HepG2 (cell line): Measurements from ENCODE around the gene UBE2E1. TPM values are rescaled to one million over a fixed set of nuclear protein-coding genes. Genes with fewer than 3 reads are reported as not detected.

Source experiments
- ATAC-seq: fragments of 200-7000 bp; cut with Tn5 transposase; 3 replicates; pipeline ENCODE4 v1.9.1; 2020; ENCODE audit warnings: mild to moderate bottlenecking, moderate library complexity
- BruUV-seq: library from RNA; stranded (reverse); fragments of 400-500 nt; replicated peaks from 2 replicates; lab custom pipeline; 2021; lab: Mats Ljungman, UMichigan
- CTCF ChIA-PET: fragments of 300-600 bp; formaldehyde crosslinking; extraction: SDS; loops from one replicate; lab custom pipeline; 2021; ENCODE audit warnings: low total read pairs, inconsistent platforms, low intra/inter-chr PET ratio; lab: Yijun Ruan, JAX
- POLR2A ChIA-PET: fragments of 350-600 bp; sonication (Branson Sonifier 250); formaldehyde crosslinking; loops from one replicate; lab custom pipeline; 2020; ENCODE audit warnings: antibody characterized with exemption, inconsistent platforms; lab: Yijun Ruan, JAX
- DNase-seq: peaks from one replicate; pipeline ENCODE4 v3.0.0-alpha.2; 2015; ENCODE audit warnings: low spot score
- FAIRE-seq: peaks from 3 replicates; lab custom pipeline; 2011; peaks lifted over from hg19 to GRCh38; lab: Jason Lieb, UNC
- H2AFZ ChIP-seq: one replicate; pipeline ENCODE4 v1.6.1; 2011; ENCODE audit warnings: low read length, inconsistent platforms
- H3K27ac ChIP-seq: fragments of 300-600 bp; 3 replicates; pipeline ENCODE4 v1.8.0; 2011; ENCODE audit warnings: mixed run types, mild to moderate bottlenecking, mixed read lengths, low read length, inconsistent platforms; ENCODE audit not compliant: insufficient read depth; ENCODE audit errors: extremely low read length
- H3K27me3 ChIP-seq, 2 experiments: fragments of 200-600 bp in 1 of 2; 2 replicates in 1 of 2; 3 replicates in 1 of 2; pipeline versions ENCODE4 v1.6.0 to v1.8.0; 2011; ENCODE audit warnings: low read length in 2 of 2, mild to moderate bottlenecking in 2 of 2, moderate library complexity in 2 of 2, inconsistent platforms in 1 of 2; ENCODE audit not compliant: insufficient read depth in 2 of 2, control insufficient read depth in 1 of 2
- H3K36me3 ChIP-seq, 2 experiments: fragments of 200-600 bp in 1 of 2; replicated peaks in 1 of 2; 2 replicates in 1 of 2; 3 replicates in 1 of 2; pipeline versions ENCODE4 v1.5.1 to v1.8.0; 2011; ENCODE audit warnings: low read length in 2 of 2, inconsistent platforms in 1 of 2; ENCODE audit not compliant: insufficient read depth in 2 of 2, control insufficient read depth in 1 of 2
- H3K4me1 ChIP-seq: 2 replicates; pipeline ENCODE4 v1.5.1; 2012; ENCODE audit warnings: low read length, inconsistent platforms; ENCODE audit not compliant: insufficient read depth
- H3K4me2 ChIP-seq: 2 replicates; pipeline ENCODE4 v1.6.0; 2011; ENCODE audit warnings: low read depth, low read length, inconsistent platforms
- H3K4me3 ChIP-seq, 3 experiments: fragments of 200-600 bp in 1 of 3; sonication (generic), shearing (Covaris generic) in 1 of 3; replicated peaks in 1 of 3; 2 replicates each; pipeline ENCODE4 v1.5.1; 2011 to 2016; ENCODE audit warnings: low read length in 3 of 3, inconsistent platforms in 2 of 3, low read depth in 2 of 3, mild to moderate bottlenecking in 2 of 3, control low read depth in 1 of 3, mixed read lengths in 1 of 3; ENCODE audit not compliant: insufficient read depth in 1 of 3
- H3K79me2 ChIP-seq: one replicate; pipeline ENCODE4 v1.6.1; 2011; ENCODE audit warnings: low read length, inconsistent platforms; ENCODE audit not compliant: insufficient read depth
- H3K9ac ChIP-seq: 2 replicates; pipeline ENCODE4 v1.6.0; 2011; ENCODE audit warnings: mild to moderate bottlenecking, low read depth, low read length, inconsistent platforms; ENCODE audit not compliant: insufficient read depth
- H3K9me3 ChIP-seq: 2 replicates; pipeline ENCODE4 v1.5.1; 2012; ENCODE audit warnings: mild to moderate bottlenecking, low read length
- H4K20me1 ChIP-seq: 2 replicates; pipeline ENCODE4 v1.6.0; 2011; ENCODE audit warnings: inconsistent platforms, mild to moderate bottlenecking, low read length, moderate library complexity; ENCODE audit not compliant: insufficient read depth
- BRD4 ChIP-seq: sonication (generic); formaldehyde crosslinking; IDR thresholded peaks from 2 replicates; pipeline ENCODE4 v1.4.0; 2020; ENCODE audit warnings: missing genetic modification reagents
- CHCHD3 ChIP-seq: sonication (generic); formaldehyde crosslinking; IDR thresholded peaks from 2 replicates; pipeline ENCODE4 v1.8.0; 2022; ENCODE audit warnings: mild to moderate bottlenecking, missing genetic modification reagents, moderate library complexity
- GABPA ChIP-seq, 2 experiments: IDR thresholded peaks; 2 replicates each; pipeline ENCODE4 v1.6.1; 2011 to 2016; ENCODE audit warnings: low read depth in 2 of 2, low read length in 1 of 2, missing biosample characterization in 1 of 2, missing genetic modification characterization in 1 of 2
- GATAD1 ChIP-seq: IDR thresholded peaks from 2 replicates; pipeline ENCODE4 v1.6.1; 2016; ENCODE audit warnings: missing genetic modification reagents, missing compliant biosample characterization
- HINFP ChIP-seq: sonication (generic); formaldehyde crosslinking; IDR thresholded peaks from 2 replicates; pipeline ENCODE4 v1.4.0; 2020; ENCODE audit warnings: low read depth, mild to moderate bottlenecking, missing genetic modification reagents
- HOXA3 ChIP-seq: sonication (generic); formaldehyde crosslinking; IDR thresholded peaks from 2 replicates; pipeline ENCODE4 v1.5.0; 2020; ENCODE audit warnings: missing genetic modification reagents
- HOXA9 ChIP-seq: sonication (generic); formaldehyde crosslinking; IDR thresholded peaks from 2 replicates; pipeline ENCODE4 v1.8.1; 2022; ENCODE audit warnings: missing genetic modification reagents, mild to moderate bottlenecking, moderate library complexity, borderline replicate concordance
- IKZF5 ChIP-seq: IDR thresholded peaks from 2 replicates; pipeline ENCODE4 v1.6.1; 2018; ENCODE audit warnings: missing genetic modification reagents, mild to moderate bottlenecking, missing compliant biosample characterization
- KAT2B ChIP-seq: fragments of 150-350 bp; IDR thresholded peaks from 2 replicates; pipeline ENCODE4 v1.6.1; 2014; ENCODE audit warnings: low read depth, low read length, borderline replicate concordance
- KDM5B ChIP-seq: sonication (generic); formaldehyde crosslinking; IDR thresholded peaks from 2 replicates; pipeline ENCODE4 v1.4.0; 2020; ENCODE audit warnings: missing genetic modification reagents, mild to moderate bottlenecking, borderline replicate concordance
- ONECUT2 ChIP-seq: sonication (generic); formaldehyde crosslinking; IDR thresholded peaks from 2 replicates; pipeline ENCODE4 v1.4.0; 2020; ENCODE audit warnings: missing genetic modification reagents
- PHF5A ChIP-seq: IDR thresholded peaks from one replicate; pipeline ENCODE4 v1.6.1; 2018; ENCODE audit warnings: low read depth, missing genetic modification reagents; ENCODE audit not compliant: unreplicated experiment
- RELA ChIP-seq: sonication (generic); formaldehyde crosslinking; IDR thresholded peaks from 2 replicates; pipeline ENCODE4 v1.4.0; 2020; ENCODE audit warnings: missing genetic modification reagents
- SRY ChIP-seq: sonication (generic); formaldehyde crosslinking; IDR thresholded peaks from 2 replicates; pipeline ENCODE4 v1.8.0; 2022; ENCODE audit warnings: mild to moderate bottlenecking, missing genetic modification reagents
- TAF15 ChIP-seq: fragments of 200-400 bp; formaldehyde crosslinking; IDR thresholded peaks from one replicate; pipeline ENCODE4 v1.6.1; 2018; ENCODE audit warnings: mild to moderate bottlenecking, low read depth, low read length; ENCODE audit not compliant: poor library complexity, severe bottlenecking
- TBL1XR1 ChIP-seq: fragments of 150-350 bp; IDR thresholded peaks from 2 replicates; pipeline ENCODE4 v1.6.1; 2014; ENCODE audit warnings: borderline replicate concordance, low read length; ENCODE audit not compliant: partially characterized antibody
- USF2 ChIP-seq, 2 experiments: sonication (generic) in 1 of 2; formaldehyde crosslinking in 1 of 2; IDR thresholded peaks; 2 replicates each; pipeline versions ENCODE4 v1.5.1 to v1.6.1; 2011 to 2020; ENCODE audit warnings: borderline replicate concordance in 1 of 2, low read depth in 1 of 2, low read length in 1 of 2, mild to moderate bottlenecking in 1 of 2, missing genetic modification reagents in 1 of 2, moderate library complexity in 1 of 2
- ZMYM3 ChIP-seq: sonication (generic); formaldehyde crosslinking; IDR thresholded peaks from 2 replicates; pipeline ENCODE4 v1.5.1; 2020; ENCODE audit warnings: mild to moderate bottlenecking, missing genetic modification reagents
- ZNF207 ChIP-seq: fragments of 450-650 bp; IDR thresholded peaks from 2 replicates; pipeline ENCODE4 v1.6.1; 2016; ENCODE audit warnings: antibody characterized with exemption, borderline replicate concordance
- ZNF724P ChIP-seq: sonication (generic); formaldehyde crosslinking; IDR thresholded peaks from 2 replicates; pipeline ENCODE4 v1.8.0; 2022; ENCODE audit warnings: missing genetic modification reagents, borderline replicate concordance
- WGBS: methylation state at CpG from one replicate; pipeline ENCODE4 v1.1.6; 2017; ENCODE audit warnings: low lambda C conversion rate; 5-methylcytosine and 5-hydroxymethylcytosine counted together
- in situ Hi-C: cut with HindIII; loops from 2 replicates; pipeline ENCODE4 v1.10.0; 2017; ENCODE audit warnings: low pct_unique_long_range_greater_than_20kb; ENCODE audit not compliant: extremely low pct_ligation_motif_present
- intact Hi-C: fragments of 100-400 bp; cut with micrococcal nuclease; formaldehyde crosslinking; loops from one replicate; pipeline ENCODE4 v1.10.0; 2022; ENCODE audit not compliant: unreplicated experiment
- polyA plus RNA-seq, 8 experiments: library from polyadenylated mRNA; depleted of rRNA in 3 of 8; stranded (reverse) in 7 of 8; unstranded in 1 of 8; fragments of >200 nt; fragmentation: Illumina TruSeq in 4 of 8; extraction: Trizol in 4 of 8; gene quantifications; 2 replicates each; pipeline versions ENCODE4 v1.2.1 to v1.2.3, GENCODE V29; 2011 to 2016; ENCODE audit warnings: low read depth in 4 of 8, missing spikeins in 1 of 8, mixed read lengths in 1 of 8; ENCODE audit not compliant: insufficient read depth in 1 of 8
- total RNA-seq, 5 experiments: library from RNA; depleted of rRNA; stranded (reverse); fragments of >200 nt; fragmentation: Illumina TruSeq; extraction: Trizol; gene quantifications; 2 replicates each; pipeline ENCODE4 v1.2.3, GENCODE V29; 2016; ENCODE audit warnings: low read depth in 1 of 5

Gene UBE2E1
- total and polyA plus RNA-seq, 2 of the 13 experiments (the other 11 are each of a cell fraction or from before 2014, with no cell fraction given), result 55.4 to 61.8 TPM

- TF ChIP-seq IKZF5 (no peak), TAF15 (no peak)
Observed at GRCh38 chr3:23781871-23782270, 23.9 kb upstream of the UBE2E1 start (continued).

GRCh38 chr3:23785097-23785645 lies 20.6 kb upstream of the UBE2E1 start:
- DNase-seq (no peak), FAIRE-seq (no peak), ATAC-seq (no peak)
- intact Hi-C loops (no loop called here), in situ Hi-C loops (no loop called here)
- H4K20me1 ChIP-seq, result no peaks in the 10 kb centered on the region
- POLR2A ChIA-PET, result no interaction called here
- no peaks in the 10 kb centered on the region for H3K36me3 ChIP-seq
- H3K9me3 ChIP-seq, result no peaks in the 10 kb centered on the region
- H3K4me3 ChIP-seq, result no peak overlapping the region
- no peak overlapping the region for H2AFZ ChIP-seq
- no peaks in the 10 kb centered on the region for H3K79me2 ChIP-seq
- H3K9ac ChIP-seq, result no peak overlapping the region
- peaks cover 0 to 17% of the 10 kb centered on the region in 2 experiments; a peak in 1 of 5 replicates for H3K27me3 ChIP-seq
- H3K4me2 ChIP-seq, result no peak overlapping the region
- H3K27ac ChIP-seq, result no peak overlapping the region
- TF ChIP-seq ZNF724P (CRISPR knock-in tag), result no peak
- TF ChIP-seq HOXA9 (CRISPR knock-in tag), result no peak
- no peak for TF ChIP-seq TBL1XR1
- TF ChIP-seq ZNF207, result no peak
- no peak for TF ChIP-seq USF2 (IDR thresholded peaks at IDR 0.05; ENCODE audit: low read depth, low read length)
- no peak for TF ChIP-seq USF2 (CRISPR knock-in tag; IDR thresholded peaks at IDR 0.05; ENCODE audit: borderline replicate concordance)
- TF ChIP-seq GATAD1 (CRISPR knock-in tag), result no peak
- TF ChIP-seq ONECUT2 (CRISPR knock-in tag), result no peak
- no peak for TF ChIP-seq RELA (CRISPR knock-in tag)
- TF ChIP-seq PHF5A (CRISPR knock-in tag), result no peak
- no peak for TF ChIP-seq KDM5B (CRISPR knock-in tag)
- no peak for TF ChIP-seq ZMYM3 (CRISPR knock-in tag)
- TF ChIP-seq KAT2B, result no peak
- no peak for TF ChIP-seq CHCHD3 (CRISPR knock-in tag)
- TF ChIP-seq GABPA (IDR thresholded peaks at IDR 0.05; ENCODE audit: low read depth, low read length), result no peak
- TF ChIP-seq GABPA (CRISPR knock-in tag; IDR thresholded peaks at IDR 0.05; ENCODE audit: low read depth), result no peak
- no peak for TF ChIP-seq SRY (CRISPR knock-in tag)
- TF ChIP-seq BRD4 (CRISPR knock-in tag), result no peak
- no peak for TF ChIP-seq HOXA3 (CRISPR knock-in tag)
- TF ChIP-seq HINFP (CRISPR knock-in tag), result no peak
- WGBS, result under 1% methylated on average over 6 of the region's 6 CpGs
- CTCF ChIA-PET, result no interaction called here
- BruUV-seq, result no TSS peak
- H3K4me1 ChIP-seq, result peaks cover 10% of the 10 kb centered on the region
